A549 (cell line): Measurements from ENCODE around the gene HDGFL2. TPM values are rescaled to one million over a fixed set of nuclear protein-coding genes. Genes with fewer than 3 reads are reported as not detected.

Experiments used
- ATAC-seq, 2 experiments: fragments of 200-7000 bp in 1 of 2; fragments of >200 bp in 1 of 2; cut with Nextera tagmentation in 1 of 2; cut with Tn5 transposase in 1 of 2; 3 replicates each; pipeline versions ENCODE4 v1.8.0 to v1.9.1; 2018 to 2020; ENCODE audit warnings: mild to moderate bottlenecking in 1 of 2, moderate library complexity in 1 of 2
- CTCF ChIA-PET: fragments of 300-600 bp; sonication (Branson Sonifier 250); formaldehyde crosslinking; extraction: SDS; loops from one replicate; lab custom pipeline; 2021; ENCODE audit warnings: antibody characterized with exemption, inconsistent platforms; lab: Yijun Ruan, JAX
- POLR2A ChIA-PET: fragments of 350-600 bp; formaldehyde crosslinking; extraction: SDS; loops from one replicate; lab custom pipeline; 2021; ENCODE audit warnings: antibody characterized with exemption, inconsistent platforms; lab: Yijun Ruan, JAX
- DNase-seq, 2 experiments: peaks; one replicate each; pipeline versions ENCODE4 v3.0.0 to v3.0.0-alpha.2; 2011 to 2016; ENCODE audit warnings: low read depth in 1 of 2, low spot score in 1 of 2
- FAIRE-seq: peaks from 2 replicates; lab custom pipeline; 2011; peaks lifted over from hg19 to GRCh38; lab: Jason Lieb, UNC
- H3K27ac ChIP-seq, 2 experiments: fragments of >200 bp; sonication (Bioruptor Twin); formaldehyde crosslinking; 3 replicates each; pipeline ENCODE4 v1.5.1; 2016 to 2017
- H3K4me1 ChIP-seq: fragments of >200 bp; sonication (Bioruptor Twin); formaldehyde crosslinking; 3 replicates; pipeline ENCODE4 v1.6.1; 2016
- H3K4me2 ChIP-seq: fragments of >200 bp; sonication (Bioruptor Twin); formaldehyde crosslinking; 3 replicates; pipeline ENCODE4 v1.6.1; 2016
- H3K4me3 ChIP-seq: fragments of >200 bp; sonication (Bioruptor Twin); formaldehyde crosslinking; 3 replicates; pipeline ENCODE4 v1.5.1; 2016
- H3K9me3 ChIP-seq: fragments of >200 bp; sonication (Bioruptor Twin); formaldehyde crosslinking; 3 replicates; pipeline ENCODE4 v1.6.1; 2016
- E2F6 ChIP-seq: IDR thresholded peaks from 2 replicates; pipeline ENCODE4 v1.6.1; 2012; ENCODE audit warnings: low read depth, borderline replicate concordance
- ESRRA ChIP-seq: fragments of 150-350 bp; IDR thresholded peaks from 2 replicates; pipeline ENCODE4 v1.6.1; 2014; ENCODE audit warnings: mild to moderate bottlenecking, low read length, borderline replicate concordance
- HMGXB4 ChIP-seq: fragments of 250-450 bp; sonication (Bioruptor Pico); IDR thresholded peaks from 2 replicates; pipeline ENCODE4 v1.5.0; 2021; ENCODE audit warnings: mild to moderate bottlenecking, moderate library complexity, borderline replicate concordance
- HOXA7 ChIP-seq: fragments of 250-450 bp; sonication (Bioruptor Pico); IDR thresholded peaks from 2 replicates; pipeline ENCODE4 v1.5.0; 2020; ENCODE audit warnings: mild to moderate bottlenecking, moderate library complexity
- HOXB13 ChIP-seq: fragments of 250-450 bp; sonication (Bioruptor Pico); IDR thresholded peaks from 2 replicates; pipeline ENCODE4 v1.5.0; 2020; ENCODE audit warnings: low read depth, mild to moderate bottlenecking, moderate library complexity
- POLR2A ChIP-seq: IDR thresholded peaks from 2 replicates; pipeline ENCODE4 v1.6.1; 2012; ENCODE audit warnings: mild to moderate bottlenecking, low read length
- RARB ChIP-seq: fragments of 250-450 bp; sonication (Bioruptor Pico); IDR thresholded peaks from 2 replicates; pipeline ENCODE4 v1.8.0; 2021; ENCODE audit warnings: mild to moderate bottlenecking, moderate library complexity
- RFX5 ChIP-seq: fragments of 450-650 bp; IDR thresholded peaks from 2 replicates; pipeline ENCODE4 v1.7.1; 2014; ENCODE audit warnings: antibody characterized with exemption, mild to moderate bottlenecking, moderate library complexity
- SMC3 ChIP-seq: fragments of >200 bp; sonication (Bioruptor Twin); formaldehyde crosslinking; IDR thresholded peaks from 3 replicates; pipeline ENCODE4 v1.6.1; 2018; ENCODE audit warnings: inconsistent platforms
- SREBF2 ChIP-seq: fragments of 450-650 bp; IDR thresholded peaks from 2 replicates; pipeline ENCODE4 v1.6.1; 2014; ENCODE audit warnings: mild to moderate bottlenecking, moderate library complexity
- TP53 ChIP-seq: fragments of 250-450 bp; sonication (Bioruptor Pico); IDR thresholded peaks from 2 replicates; pipeline ENCODE4 v1.5.0; 2021; ENCODE audit warnings: mild to moderate bottlenecking, moderate library complexity
- WGBS: methylation state at CpG from one replicate; pipeline ENCODE4 v1.1.6; 2017; ENCODE audit errors: missing lambda C conversion rate; 5-methylcytosine and 5-hydroxymethylcytosine counted together
- polyA plus RNA-seq, 4 experiments: library from polyadenylated mRNA; depleted of rRNA in 3 of 4; stranded (reverse); fragments of >200 nt; fragmentation: RNase III in 1 of 4; extraction: RNeasy Plus Mini Kit Qiagen cat#74134 plus additional on column Dnase treatment in 1 of 4; gene quantifications; 2 replicates in 3 of 4; 3 replicates in 1 of 4; pipeline ENCODE4 v1.2.3, GENCODE V29; 2011 to 2017
- TF ChIP-seq, protein P1 (sequence below): fragments of 200-600 bp; sonication (generic); IDR thresholded peaks from 2 replicates; pipeline ENCODE4 v1.6.1; 2016; ENCODE audit warnings: antibody characterized with exemption, mild to moderate bottlenecking, moderate library complexity
- TF ChIP-seq, protein P2 (sequence below): fragments of 250-450 bp; sonication (Bioruptor Pico); IDR thresholded peaks from 2 replicates; pipeline ENCODE4 v1.5.0; 2020; ENCODE audit warnings: low read depth, mild to moderate bottlenecking, moderate library complexity
- TF ChIP-seq, protein P3 (sequence below): fragments of >200 bp; sonication (Bioruptor Twin); formaldehyde crosslinking; IDR thresholded peaks from 3 replicates; pipeline ENCODE4 v1.5.1; 2016
- TF ChIP-seq, protein P4 (sequence below): fragments of >200 bp; sonication (Bioruptor Twin); formaldehyde crosslinking; IDR thresholded peaks from 2 replicates; pipeline ENCODE4 v1.6.1; 2016

Gene HDGFL2
- polyA plus RNA-seq, 2 of the 4 experiments (the other 2 are of a cell fraction) = 10.8 to 34.3 TPM

DNA sequence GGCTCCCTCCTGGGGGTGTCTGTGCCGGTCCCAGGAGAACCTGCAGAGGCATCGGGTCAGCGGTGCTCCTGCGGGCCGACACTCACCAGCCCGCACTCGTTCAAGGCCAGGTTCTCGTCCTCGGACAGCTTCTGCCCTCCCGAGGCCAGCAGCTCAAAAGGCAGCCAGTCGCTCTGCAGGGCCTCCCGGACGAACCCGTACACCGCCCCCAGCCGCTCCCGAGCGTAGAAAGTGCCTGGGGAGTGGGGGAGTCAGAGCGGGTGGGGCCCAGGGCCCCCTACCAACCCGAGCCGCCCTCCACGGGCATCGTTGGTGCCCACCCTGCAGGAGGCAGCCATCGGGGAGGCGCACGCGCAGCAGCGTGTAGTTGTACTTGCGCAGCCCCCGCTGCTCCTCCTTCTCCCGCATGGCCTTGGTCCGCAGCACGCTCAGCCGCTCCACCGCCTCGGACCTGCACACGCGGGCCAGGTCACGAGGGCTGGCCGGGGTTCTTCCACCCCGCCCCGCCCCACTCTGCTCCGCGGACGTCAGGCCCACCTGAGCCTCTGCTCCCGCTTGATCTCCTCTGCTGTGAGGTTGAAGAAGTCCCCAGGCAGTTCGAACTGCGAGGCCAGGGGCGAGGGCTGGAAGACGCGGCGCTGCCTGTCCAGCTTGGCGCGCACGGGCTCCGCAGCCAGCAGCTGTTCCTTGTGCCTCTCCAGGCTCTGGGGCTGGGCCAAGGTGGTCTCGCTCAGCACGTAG lies 26.0 kb upstream of the HDGFL2 start:
- ChIA-PET CTCF (interaction anchor here (1.2 kb wide), 1 partner anchor 45 kb away, joined by 7 read pairs; the partner anchor contains the start of gene SH3GL1), POLR2A (no interaction called here)
- H3K27ac ChIP-seq = no peak overlapping the region
- ATAC-seq = no peak
- no peak for TF ChIP-seq E2F6
- TF ChIP-seq, protein P1, sequence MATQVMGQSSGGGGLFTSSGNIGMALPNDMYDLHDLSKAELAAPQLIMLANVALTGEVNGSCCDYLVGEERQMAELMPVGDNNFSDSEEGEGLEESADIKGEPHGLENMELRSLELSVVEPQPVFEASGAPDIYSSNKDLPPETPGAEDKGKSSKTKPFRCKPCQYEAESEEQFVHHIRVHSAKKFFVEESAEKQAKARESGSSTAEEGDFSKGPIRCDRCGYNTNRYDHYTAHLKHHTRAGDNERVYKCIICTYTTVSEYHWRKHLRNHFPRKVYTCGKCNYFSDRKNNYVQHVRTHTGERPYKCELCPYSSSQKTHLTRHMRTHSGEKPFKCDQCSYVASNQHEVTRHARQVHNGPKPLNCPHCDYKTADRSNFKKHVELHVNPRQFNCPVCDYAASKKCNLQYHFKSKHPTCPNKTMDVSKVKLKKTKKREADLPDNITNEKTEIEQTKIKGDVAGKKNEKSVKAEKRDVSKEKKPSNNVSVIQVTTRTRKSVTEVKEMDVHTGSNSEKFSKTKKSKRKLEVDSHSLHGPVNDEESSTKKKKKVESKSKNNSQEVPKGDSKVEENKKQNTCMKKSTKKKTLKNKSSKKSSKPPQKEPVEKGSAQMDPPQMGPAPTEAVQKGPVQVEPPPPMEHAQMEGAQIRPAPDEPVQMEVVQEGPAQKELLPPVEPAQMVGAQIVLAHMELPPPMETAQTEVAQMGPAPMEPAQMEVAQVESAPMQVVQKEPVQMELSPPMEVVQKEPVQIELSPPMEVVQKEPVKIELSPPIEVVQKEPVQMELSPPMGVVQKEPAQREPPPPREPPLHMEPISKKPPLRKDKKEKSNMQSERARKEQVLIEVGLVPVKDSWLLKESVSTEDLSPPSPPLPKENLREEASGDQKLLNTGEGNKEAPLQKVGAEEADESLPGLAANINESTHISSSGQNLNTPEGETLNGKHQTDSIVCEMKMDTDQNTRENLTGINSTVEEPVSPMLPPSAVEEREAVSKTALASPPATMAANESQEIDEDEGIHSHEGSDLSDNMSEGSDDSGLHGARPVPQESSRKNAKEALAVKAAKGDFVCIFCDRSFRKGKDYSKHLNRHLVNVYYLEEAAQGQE = no peak
- TF ChIP-seq, protein P2, sequence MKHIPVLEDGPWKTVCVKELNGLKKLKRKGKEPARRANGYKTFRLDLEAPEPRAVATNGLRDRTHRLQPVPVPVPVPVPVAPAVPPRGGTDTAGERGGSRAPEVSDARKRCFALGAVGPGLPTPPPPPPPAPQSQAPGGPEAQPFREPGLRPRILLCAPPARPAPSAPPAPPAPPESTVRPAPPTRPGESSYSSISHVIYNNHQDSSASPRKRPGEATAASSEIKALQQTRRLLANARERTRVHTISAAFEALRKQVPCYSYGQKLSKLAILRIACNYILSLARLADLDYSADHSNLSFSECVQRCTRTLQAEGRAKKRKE (CRISPR knock-in tag) = no peak
- no peak for TF ChIP-seq SMC3
- no peak for TF ChIP-seq HOXA7 (CRISPR knock-in tag)
- no peak for TF ChIP-seq HOXB13 (CRISPR knock-in tag)
- TF ChIP-seq RARB (CRISPR knock-in tag) = no peak
- TF ChIP-seq, protein P3, sequence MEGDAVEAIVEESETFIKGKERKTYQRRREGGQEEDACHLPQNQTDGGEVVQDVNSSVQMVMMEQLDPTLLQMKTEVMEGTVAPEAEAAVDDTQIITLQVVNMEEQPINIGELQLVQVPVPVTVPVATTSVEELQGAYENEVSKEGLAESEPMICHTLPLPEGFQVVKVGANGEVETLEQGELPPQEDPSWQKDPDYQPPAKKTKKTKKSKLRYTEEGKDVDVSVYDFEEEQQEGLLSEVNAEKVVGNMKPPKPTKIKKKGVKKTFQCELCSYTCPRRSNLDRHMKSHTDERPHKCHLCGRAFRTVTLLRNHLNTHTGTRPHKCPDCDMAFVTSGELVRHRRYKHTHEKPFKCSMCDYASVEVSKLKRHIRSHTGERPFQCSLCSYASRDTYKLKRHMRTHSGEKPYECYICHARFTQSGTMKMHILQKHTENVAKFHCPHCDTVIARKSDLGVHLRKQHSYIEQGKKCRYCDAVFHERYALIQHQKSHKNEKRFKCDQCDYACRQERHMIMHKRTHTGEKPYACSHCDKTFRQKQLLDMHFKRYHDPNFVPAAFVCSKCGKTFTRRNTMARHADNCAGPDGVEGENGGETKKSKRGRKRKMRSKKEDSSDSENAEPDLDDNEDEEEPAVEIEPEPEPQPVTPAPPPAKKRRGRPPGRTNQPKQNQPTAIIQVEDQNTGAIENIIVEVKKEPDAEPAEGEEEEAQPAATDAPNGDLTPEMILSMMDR = no peak
- TF ChIP-seq HMGXB4 (CRISPR knock-in tag) = no peak
- TF ChIP-seq TP53 = no peak
- TF ChIP-seq ESRRA = no peak
- TF ChIP-seq, all 56 proteins: peak for 0
- H3K9me3 ChIP-seq = no peaks in the 10 kb centered on the region
- DNase-seq = no peak
- no peak overlapping the region for H3K4me3 ChIP-seq
- 95% methylated on average over 20 of the region's 58 CpGs for WGBS
- FAIRE-seq = no peak
- no peaks in the 10 kb centered on the region for H3K4me1 ChIP-seq
- no peak overlapping the region for H3K4me2 ChIP-seq

GRCh38 chr19:4446704-4447200 lies 25.3 kb upstream of the HDGFL2 start:
- POLR2A ChIA-PET = no interaction called here
- DNase-seq (no peak), ATAC-seq (no peak), FAIRE-seq (no peak)
- CTCF ChIA-PET = interaction anchor here (1.9 kb wide), 1 partner anchor 78 kb away, joined by 4 read pairs; no protein-coding TSS in a partner anchor
- Histone ChIP-seq H3K9me3 (no peaks in the 10 kb centered on the region), H3K4me3 (no peak overlapping the region), H3K27ac (no peak overlapping the region), H3K4me2 (no peak overlapping the region), H3K4me1 (no peaks in the 10 kb centered on the region)
- no peak for TF ChIP-seq POLR2A
- no peak for TF ChIP-seq SREBF2
- TF ChIP-seq RFX5 = no peak
- TF ChIP-seq, protein P4, sequence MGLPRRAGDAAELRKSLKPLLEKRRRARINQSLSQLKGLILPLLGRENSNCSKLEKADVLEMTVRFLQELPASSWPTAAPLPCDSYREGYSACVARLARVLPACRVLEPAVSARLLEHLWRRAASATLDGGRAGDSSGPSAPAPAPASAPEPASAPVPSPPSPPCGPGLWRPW = no peak
- WGBS = 86% methylated on average over 11 of the region's 15 CpGs
